Hepatocyte (in vitro differentiated cells): ENCODE data around the gene SLC25A3. TPM values are rescaled to one million over a fixed set of nuclear protein-coding genes. Genes with fewer than 3 reads are reported as not detected.

ENCODE experiments used
- DNase-seq: peaks from one replicate; pipeline ENCODE4 v3.0.0-alpha.2; 2016; ENCODE audit warnings: low spot score
- H2AFZ ChIP-seq: fragments of 200-600 bp; sonication (generic); 2 replicates; pipeline ENCODE4 v1.6.0; 2016; ENCODE audit warnings: antibody characterized with exemption, mild to moderate bottlenecking
- H3K27ac ChIP-seq: fragments of 200-600 bp; sonication (generic); 2 replicates; pipeline ENCODE4 v1.5.1; 2016; ENCODE audit warnings: mild to moderate bottlenecking
- H3K27me3 ChIP-seq: fragments of 200-600 bp; sonication (generic); 2 replicates; pipeline ENCODE4 v1.6.1; 2016
- H3K36me3 ChIP-seq: fragments of 200-600 bp; sonication (generic); replicated peaks from 2 replicates; pipeline ENCODE4 v1.5.1; 2016; ENCODE audit warnings: low read depth; ENCODE audit not compliant: insufficient read depth
- H3K4me1 ChIP-seq: fragments of 200-600 bp; sonication (generic); 2 replicates; pipeline ENCODE4 v1.5.1; 2016; ENCODE audit warnings: mild to moderate bottlenecking, moderate library complexity; ENCODE audit not compliant: insufficient read depth
- H3K4me2 ChIP-seq: fragments of 200-600 bp; sonication (generic); 2 replicates; pipeline ENCODE4 v1.6.0; 2016
- H3K4me3 ChIP-seq: fragments of 200-600 bp; sonication (generic); 2 replicates; pipeline ENCODE4 v1.5.1; 2016; ENCODE audit warnings: mild to moderate bottlenecking
- H3K79me2 ChIP-seq: fragments of 200-600 bp; sonication (generic); 2 replicates; pipeline ENCODE4 v1.6.0; 2017; ENCODE audit warnings: mild to moderate bottlenecking
- H3K9me2 ChIP-seq: fragments of 200-600 bp; sonication (generic); replicated peaks from 2 replicates; pipeline ENCODE4 v1.6.0; 2017; ENCODE audit warnings: mild to moderate bottlenecking; ENCODE audit not compliant: insufficient read depth
- H3K9me3 ChIP-seq: fragments of 200-600 bp; sonication (generic); 2 replicates; pipeline ENCODE4 v1.5.1; 2016; ENCODE audit warnings: low read depth, mild to moderate bottlenecking
- H4K20me1 ChIP-seq: fragments of 200-600 bp; sonication (generic); 2 replicates; pipeline ENCODE4 v1.6.0; 2016; ENCODE audit warnings: mild to moderate bottlenecking; ENCODE audit not compliant: insufficient read depth, poor library complexity, severe bottlenecking
- EZH2 ChIP-seq: fragments of 200-600 bp; sonication (generic); IDR thresholded peaks from 2 replicates; pipeline ENCODE4 v1.6.1; 2016; ENCODE audit warnings: antibody characterized with exemption, mild to moderate bottlenecking, borderline replicate concordance
- EZH2phosphoT487 ChIP-seq: fragments of 200-600 bp; sonication (generic); IDR thresholded peaks from one replicate; pipeline ENCODE4 v1.6.1; 2018; ENCODE audit warnings: antibody characterized with exemption, mild to moderate bottlenecking, low read depth, moderate library complexity; ENCODE audit not compliant: unreplicated experiment, severe bottlenecking
- WGBS: methylation state at CpG from one replicate; pipeline ENCODE4 v1.1.6; 2016; ENCODE audit warnings: low lambda C conversion rate; ENCODE audit errors: missing lambda C conversion rate; 5-methylcytosine and 5-hydroxymethylcytosine counted together
- polyA plus RNA-seq: library from polyadenylated mRNA; unstranded; fragments of >200 nt; fragmentation: Nextera tagmentation; extraction: Ambion mirVana; gene quantifications from 2 replicates; pipeline ENCODE4 v1.2.1, GENCODE V29; 2016
- total RNA-seq: library from RNA; depleted of rRNA; stranded (reverse); fragments of >200 nt; gene quantifications from 2 replicates; pipeline ENCODE4 v1.2.3, GENCODE V29; 2014
- TF ChIP-seq, protein P1 (sequence below): fragments of 200-600 bp; sonication (generic); IDR thresholded peaks from 2 replicates; pipeline ENCODE4 v1.5.1; 2016; ENCODE audit warnings: antibody characterized with exemption, mild to moderate bottlenecking; ENCODE audit not compliant: poor library complexity

Gene SLC25A3
- total and polyA plus RNA-seq, 2 experiments from 2014 or later: 423 to 871 TPM

DNA sequence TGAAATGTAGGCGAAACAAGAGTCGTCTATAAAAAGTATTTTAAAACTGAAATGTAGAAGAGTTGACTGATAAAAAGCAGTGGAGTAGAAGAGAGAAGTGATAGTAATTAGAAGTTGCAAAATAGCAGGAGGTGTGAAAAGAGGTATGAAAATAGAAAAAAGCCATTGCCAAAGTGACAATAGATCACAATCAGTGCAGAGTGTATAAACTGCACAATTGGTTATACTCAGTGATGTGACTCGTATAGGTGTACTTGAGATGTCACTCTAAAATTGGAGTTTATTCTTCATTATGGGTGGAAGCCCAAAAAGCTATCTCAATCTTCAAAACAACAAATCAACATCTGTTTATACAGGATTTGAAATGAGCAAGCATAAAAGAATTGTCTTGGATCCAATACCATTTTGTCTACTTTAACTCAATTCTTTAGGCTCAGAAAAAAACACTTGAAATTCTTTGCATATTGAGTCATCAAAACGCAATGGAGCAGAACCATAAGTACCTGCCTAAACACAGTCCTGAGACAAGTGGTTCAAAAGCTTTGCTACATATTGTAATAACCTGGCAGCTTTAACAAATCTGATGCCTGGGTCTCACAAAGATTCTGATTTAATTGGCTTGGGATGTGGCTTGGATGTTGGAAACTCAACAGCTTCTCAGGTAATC is 42.3 kb downstream of the SLC25A3 start:
- Histone ChIP-seq H4K20me1 (no peaks in the 10 kb centered on the region), H3K4me2 (no peak overlapping the region), H3K9me2 (no peaks in the 10 kb centered on the region), H3K9me3 (no peaks in the 10 kb centered on the region), H2AFZ (no peak overlapping the region), H3K79me2 (peaks cover 29% of the 10 kb centered on the region), H3K27me3 (no peaks in the 10 kb centered on the region), H3K4me3 (no peak overlapping the region), H3K4me1 (no peaks in the 10 kb centered on the region), H3K27ac (peak overlapping the region; percentile 15), H3K36me3 (no peaks in the 10 kb centered on the region)
- TF ChIP-seq EZH2 (no peak), EZH2phosphoT487 (no peak)
- TF ChIP-seq, protein P1, sequence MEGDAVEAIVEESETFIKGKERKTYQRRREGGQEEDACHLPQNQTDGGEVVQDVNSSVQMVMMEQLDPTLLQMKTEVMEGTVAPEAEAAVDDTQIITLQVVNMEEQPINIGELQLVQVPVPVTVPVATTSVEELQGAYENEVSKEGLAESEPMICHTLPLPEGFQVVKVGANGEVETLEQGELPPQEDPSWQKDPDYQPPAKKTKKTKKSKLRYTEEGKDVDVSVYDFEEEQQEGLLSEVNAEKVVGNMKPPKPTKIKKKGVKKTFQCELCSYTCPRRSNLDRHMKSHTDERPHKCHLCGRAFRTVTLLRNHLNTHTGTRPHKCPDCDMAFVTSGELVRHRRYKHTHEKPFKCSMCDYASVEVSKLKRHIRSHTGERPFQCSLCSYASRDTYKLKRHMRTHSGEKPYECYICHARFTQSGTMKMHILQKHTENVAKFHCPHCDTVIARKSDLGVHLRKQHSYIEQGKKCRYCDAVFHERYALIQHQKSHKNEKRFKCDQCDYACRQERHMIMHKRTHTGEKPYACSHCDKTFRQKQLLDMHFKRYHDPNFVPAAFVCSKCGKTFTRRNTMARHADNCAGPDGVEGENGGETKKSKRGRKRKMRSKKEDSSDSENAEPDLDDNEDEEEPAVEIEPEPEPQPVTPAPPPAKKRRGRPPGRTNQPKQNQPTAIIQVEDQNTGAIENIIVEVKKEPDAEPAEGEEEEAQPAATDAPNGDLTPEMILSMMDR: no peak
- no peak for DNase-seq
- 74% methylated on average over 4 of the region's 4 CpGs for WGBS

DNA sequence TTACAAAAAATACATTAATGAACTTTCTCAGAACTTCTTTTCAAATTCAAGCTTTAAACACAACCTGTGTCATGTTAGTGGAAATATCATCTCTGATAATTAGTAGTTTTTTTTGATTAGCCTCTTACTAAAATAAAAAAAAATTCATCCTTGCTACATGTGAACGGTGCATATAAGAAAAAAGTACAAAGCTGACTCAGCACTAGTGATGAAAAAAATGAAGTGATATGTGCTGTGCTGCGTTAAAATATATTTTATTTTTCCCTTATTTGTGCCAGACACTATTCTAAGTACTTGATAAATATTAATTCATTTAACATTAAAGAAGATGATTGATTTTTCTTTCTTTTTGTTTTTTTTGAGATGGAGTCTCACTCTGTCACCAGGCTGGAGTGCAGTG is 43.6 kb downstream of the SLC25A3 start:
- 100% methylated on average over 2 of the region's 2 CpGs for WGBS
- no peaks in the 10 kb centered on the region for H3K36me3 ChIP-seq
- no peaks in the 10 kb centered on the region for H3K9me3 ChIP-seq
- no peak overlapping the region for H3K27ac ChIP-seq
- no peaks in the 10 kb centered on the region for H4K20me1 ChIP-seq
- DNase-seq: no peak
- TF ChIP-seq, protein P1: no peak
- TF ChIP-seq EZH2phosphoT487: no peak
- no peak for TF ChIP-seq EZH2
- H3K4me3 ChIP-seq: no peak overlapping the region
- no peak overlapping the region for H2AFZ ChIP-seq
- no peak overlapping the region for H3K4me2 ChIP-seq
- no peaks in the 10 kb centered on the region for H3K27me3 ChIP-seq
- peaks cover 42% of the 10 kb centered on the region for H3K79me2 ChIP-seq
- H3K9me2 ChIP-seq: no peaks in the 10 kb centered on the region
- H3K4me1 ChIP-seq: no peaks in the 10 kb centered on the region

- no peak overlapping the region for H3K27ac ChIP-seq
Observed at GRCh38 chr12:98638009-98638408, 44.5 kb downstream of the SLC25A3 start.

More at GRCh38 chr12:98638009-98638408, 44.5 kb downstream of the SLC25A3 start:
- Histone ChIP-seq H2AFZ (no peak overlapping the region), H3K9me3 (no peaks in the 10 kb centered on the region), H3K4me2 (no peak overlapping the region), H3K79me2 (peaks cover 49% of the 10 kb centered on the region), H3K4me3 (no peak overlapping the region), H4K20me1 (no peaks in the 10 kb centered on the region), H3K9me2 (no peaks in the 10 kb centered on the region), H3K27me3 (no peaks in the 10 kb centered on the region), H3K4me1 (no peaks in the 10 kb centered on the region), H3K36me3 (no peaks in the 10 kb centered on the region)
- 95% methylated on average over 2 of the region's 2 CpGs for WGBS
- no peak for DNase-seq
- TF ChIP-seq, protein P1: no peak
- TF ChIP-seq EZH2 (no peak), EZH2phosphoT487 (no peak)
